SK-N-SH (cell line): ENCODE results near the gene BCLAF3. TPM values are rescaled to one million over a fixed set of nuclear protein-coding genes. Genes with fewer than 3 reads are reported as not detected.

ENCODE experiments used
- CTCF ChIA-PET: fragments of 300-600, 350-600 bp; formaldehyde crosslinking; extraction: SDS; loops from one replicate; lab custom pipeline; 2021; lab: Yijun Ruan, JAX
- POLR2A ChIA-PET: fragments of 350-600 bp; sonication (Branson Sonifier 250); formaldehyde crosslinking; extraction: SDS; loops from one replicate; lab custom pipeline; 2020; ENCODE audit warnings: antibody characterized with exemption, inconsistent platforms; lab: Yijun Ruan, JAX
- DNase-seq: peaks from one replicate; pipeline ENCODE4 v3.0.0; 2012
- H2AFZ ChIP-seq: fragments of 200-600 bp; sonication (generic); 2 replicates; pipeline ENCODE4 v1.8.1; 2016; ENCODE audit warnings: antibody characterized with exemption, mild to moderate bottlenecking, low read depth
- H3F3A ChIP-seq: fragments of 200-600 bp; sonication (generic); replicated peaks from 2 replicates; pipeline ENCODE3; 2016; ENCODE audit warnings: antibody characterized with exemption, mild to moderate bottlenecking; ENCODE audit not compliant: insufficient read depth
- H3K27ac ChIP-seq, 2 experiments: fragments of 200-500 bp in 1 of 2; fragments of 200-600 bp in 1 of 2; sonication (Bioruptor generic) in 1 of 2; sonication (generic), shearing (Covaris generic) in 1 of 2; 2 replicates each; pipeline versions ENCODE4 v1.5.1 to v1.6.1; 2014 to 2016; ENCODE audit warnings: low read depth in 2 of 2, inconsistent platforms in 1 of 2, low read length in 1 of 2, mild to moderate bottlenecking in 1 of 2, mixed read lengths in 1 of 2
- H3K27me3 ChIP-seq: fragments of 200-600 bp; sonication (generic), shearing (Covaris generic); 2 replicates; pipeline ENCODE4 v1.6.1; 2016; ENCODE audit warnings: mixed run types; ENCODE audit not compliant: insufficient read depth
- H3K36me3 ChIP-seq, 2 experiments: fragments of 200-500 bp in 1 of 2; fragments of 200-600 bp in 1 of 2; sonication (Bioruptor generic) in 1 of 2; sonication (generic) in 1 of 2; replicated peaks in 1 of 2; 2 replicates each; pipeline versions ENCODE3 to v1.5.1; 2014 to 2016; ENCODE audit warnings: low read length in 1 of 2, mild to moderate bottlenecking in 1 of 2; ENCODE audit not compliant: insufficient read depth in 2 of 2, control insufficient read depth in 1 of 2
- H3K4me1 ChIP-seq, 2 experiments: fragments of 200-500 bp in 1 of 2; fragments of 200-600 bp in 1 of 2; sonication (Bioruptor generic) in 1 of 2; sonication (generic), shearing (Covaris generic) in 1 of 2; 2 replicates each; pipeline versions ENCODE4 v1.5.1 to v1.6.1; 2014 to 2016; ENCODE audit warnings: low read depth in 1 of 2, low read length in 1 of 2, mixed run types in 1 of 2; ENCODE audit not compliant: insufficient read depth in 2 of 2, control insufficient read depth in 1 of 2
- H3K4me2 ChIP-seq: fragments of 200-600 bp; sonication (generic), shearing (Covaris generic); 2 replicates; pipeline ENCODE4 v1.6.1; 2017; ENCODE audit warnings: mixed run types
- H3K4me3 ChIP-seq, 2 experiments: fragments of 200-500 bp in 1 of 2; fragments of 200-600 bp in 1 of 2; sonication (Bioruptor generic) in 1 of 2; sonication (generic), shearing (Covaris generic) in 1 of 2; 2 replicates each; pipeline versions ENCODE4 v1.5.1 to v1.8.1; 2014 to 2016; ENCODE audit warnings: low read depth in 2 of 2, inconsistent platforms in 1 of 2, low read length in 1 of 2, mild to moderate bottlenecking in 1 of 2, mixed read lengths in 1 of 2, moderate library complexity in 1 of 2
- H3K79me2 ChIP-seq: fragments of 200-600 bp; sonication (generic); 2 replicates; pipeline ENCODE4 v1.8.1; 2017; ENCODE audit warnings: mild to moderate bottlenecking; ENCODE audit not compliant: insufficient read depth
- H3K9ac ChIP-seq: fragments of 200-600 bp; sonication (generic); 2 replicates; pipeline ENCODE4 v1.6.1; 2017; ENCODE audit warnings: mixed run types
- H3K9me2 ChIP-seq: fragments of 200-600 bp; sonication (generic); 2 replicates; pipeline ENCODE4 v1.6.1; 2017; ENCODE audit warnings: mixed run types
- H3K9me3 ChIP-seq: fragments of 200-600 bp; sonication (generic); 2 replicates; pipeline ENCODE4 v1.6.1; 2017; ENCODE audit warnings: mixed run types, mild to moderate bottlenecking, moderate library complexity
- H4K20me1 ChIP-seq: fragments of 200-600 bp; sonication (generic); 2 replicates; pipeline ENCODE4 v1.6.1; 2017; ENCODE audit warnings: mild to moderate bottlenecking, mixed run types; ENCODE audit not compliant: insufficient read depth
- EP300 ChIP-seq, 2 experiments: IDR thresholded peaks; 2 replicates each; pipeline versions ENCODE4 v1.4.0 to v1.6.1; 2012; ENCODE audit warnings: borderline replicate concordance in 1 of 2, low read depth in 1 of 2, low read length in 1 of 2
- FOXJ3 ChIP-seq: sonication (generic); formaldehyde crosslinking; IDR thresholded peaks from 2 replicates; pipeline ENCODE4 v1.5.1; 2020; ENCODE audit warnings: mild to moderate bottlenecking, missing genetic modification reagents
- GABPA ChIP-seq: IDR thresholded peaks from 2 replicates; pipeline ENCODE4 v1.4.0; 2012; ENCODE audit warnings: low read depth, mild to moderate bottlenecking
- MEF2A ChIP-seq: IDR thresholded peaks from 2 replicates; pipeline ENCODE4 v1.4.0; 2012; ENCODE audit warnings: low read depth, borderline replicate concordance
- RAD21 ChIP-seq: IDR thresholded peaks from 2 replicates; pipeline ENCODE4 v1.6.1; 2012; ENCODE audit warnings: mild to moderate bottlenecking, low read length
- SIN3A ChIP-seq: IDR thresholded peaks from 2 replicates; pipeline ENCODE4 v1.6.1; 2012; ENCODE audit warnings: low read depth, mild to moderate bottlenecking, low read length, moderate library complexity, borderline replicate concordance
- SMC3 ChIP-seq: IDR thresholded peaks from 2 replicates; pipeline ENCODE4 v1.6.1; 2012; ENCODE audit warnings: low read depth, low read length, improper control_type of control experiment
- TAF1 ChIP-seq: IDR thresholded peaks from 2 replicates; pipeline ENCODE4 v1.6.1; 2012; ENCODE audit warnings: low read depth, mild to moderate bottlenecking, low read length, moderate library complexity, borderline replicate concordance
- TCF12 ChIP-seq: IDR thresholded peaks from 2 replicates; pipeline ENCODE4 v1.4.0; 2012
- TEAD4 ChIP-seq: IDR thresholded peaks from 2 replicates; pipeline ENCODE4 v1.4.0; 2012; ENCODE audit warnings: mild to moderate bottlenecking, borderline replicate concordance; ENCODE audit not compliant: insufficient read depth
- USF1 ChIP-seq: IDR thresholded peaks from 2 replicates; pipeline ENCODE4 v1.4.0; 2012; ENCODE audit warnings: low read depth, borderline replicate concordance
- YY1 ChIP-seq: IDR thresholded peaks from 2 replicates; pipeline ENCODE4 v1.4.0; 2012; ENCODE audit warnings: low read depth, mild to moderate bottlenecking
- ZBTB33 ChIP-seq: IDR thresholded peaks from 2 replicates; pipeline ENCODE4 v1.4.0; 2012; ENCODE audit warnings: low read depth, borderline replicate concordance
- WGBS: methylation state at CpG from one replicate; pipeline ENCODE4 v1.1.6; 2017; ENCODE audit warnings: low lambda C conversion rate; 5-methylcytosine and 5-hydroxymethylcytosine counted together
- polyA plus RNA-seq, 3 experiments: library from polyadenylated mRNA; depleted of rRNA; stranded (reverse); fragments of >200 nt; gene quantifications; 2 replicates each; pipeline ENCODE4 v1.2.3, GENCODE V29; 2012

BCLAF3 gene
- polyA plus RNA-seq, 1 of the 3 experiments (the other 2 are of a cell fraction), result 1.1 TPM

DNA sequence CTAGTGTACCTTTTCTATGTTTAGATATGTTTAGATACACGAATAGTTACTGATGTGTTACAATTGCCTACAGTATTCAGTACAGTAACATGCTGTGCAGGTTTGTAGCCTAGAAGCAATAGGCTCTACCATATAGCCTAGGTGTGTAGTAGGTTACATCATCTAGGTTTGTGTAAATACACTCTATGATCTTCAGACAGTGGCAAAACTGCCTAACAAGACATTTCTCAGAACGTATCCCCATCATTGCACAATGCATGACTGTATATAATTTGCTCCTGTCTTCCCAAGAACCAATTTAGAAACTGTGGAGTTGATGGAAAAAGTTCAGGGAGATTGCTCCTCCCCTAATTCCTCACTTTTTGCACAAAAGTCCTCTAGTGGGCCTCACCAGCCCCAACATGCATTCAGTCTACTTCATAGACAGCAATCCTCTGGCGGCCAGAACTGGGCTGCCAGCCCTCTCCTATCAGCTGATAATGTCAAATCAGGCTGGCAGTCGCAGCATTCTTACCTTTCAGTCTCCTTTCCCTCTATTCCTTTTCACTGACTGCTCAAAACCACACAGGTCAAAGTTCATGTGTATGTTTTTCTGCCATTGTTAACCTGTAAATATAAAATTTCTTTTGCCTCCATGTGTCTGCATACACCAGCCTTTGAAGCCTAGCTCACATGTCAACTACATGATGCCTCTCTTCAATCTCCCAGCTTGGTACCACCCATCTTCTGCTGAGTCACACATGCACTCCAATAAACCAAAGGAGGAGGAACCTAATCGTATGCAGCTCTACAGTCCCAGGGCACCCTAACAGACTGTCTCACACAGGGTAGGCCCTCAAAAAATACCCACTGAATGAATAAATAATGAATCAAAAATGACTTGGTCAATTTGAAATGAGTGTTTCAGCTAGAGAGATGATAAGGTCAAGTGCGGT lies 32.0 kb downstream of the BCLAF3 start:
- Histone ChIP-seq H3K9me2 (no peaks in the 10 kb centered on the region), H3K9me3 (no peaks in the 10 kb centered on the region), H4K20me1 (0 out of 2 replicates have a peak, but pooled peaks cover 4% of the 10 kb centered on the region), H3K79me2 (no peaks in the 10 kb centered on the region), H3K9ac (no peak overlapping the region), H3F3A (peaks cover 3% of the 10 kb centered on the region), H3K27ac (no peak overlapping the region), H3K4me2 (no peak overlapping the region), H3K4me1 (no peaks in the 10 kb centered on the region; a peak in 1 of 4 replicates), H3K4me3 (no peak overlapping the region), H2AFZ (no peak overlapping the region), H3K36me3 (peaks cover 0 to 6% of the 10 kb centered on the region in 2 experiments), H3K27me3 (no peaks in the 10 kb centered on the region)
- DNase-seq, result no peak
- ChIA-PET CTCF (interaction anchor here (0.8 kb wide), 1 partner anchor 10 kb away, joined by 3 read pairs; no protein-coding TSS in a partner anchor), POLR2A (no interaction called here)
- TF ChIP-seq EP300 (IDR thresholded peaks at IDR 0.05; ENCODE audit: borderline replicate concordance in 1 of 2, low read depth in 1 of 2, low read length in 1 of 2), result no peak
- no peak for TF ChIP-seq TAF1
- TF ChIP-seq USF1, result no peak
- no peak for TF ChIP-seq ZBTB33
- TF ChIP-seq TEAD4, result no peak
- TF ChIP-seq YY1, result no peak
- TF ChIP-seq TCF12, result no peak
- no peak for TF ChIP-seq SMC3
- no peak for TF ChIP-seq MEF2A
- TF ChIP-seq RAD21, result no peak
- TF ChIP-seq FOXJ3 (CRISPR knock-in tag), result no peak
- TF ChIP-seq GABPA, result no peak
- WGBS, result 53% methylated on average over 6 of the region's 6 CpGs

GRCh38 chrX:19956923-19957322 lies 33.9 kb downstream of the BCLAF3 start:
- CTCF ChIA-PET, result no interaction called here
- Histone ChIP-seq H3K9me2 (no peaks in the 10 kb centered on the region), H3K79me2 (no peaks in the 10 kb centered on the region), H3K9ac (no peak overlapping the region), H2AFZ (no peak overlapping the region), H3K4me2 (no peak overlapping the region), H3K4me1 (no peaks in the 10 kb centered on the region; a peak in 1 of 4 replicates), H3K4me3 (no peak overlapping the region), H3K36me3 (peaks cover 4 to 6% of the 10 kb centered on the region in 2 experiments), H3K27me3 (no peaks in the 10 kb centered on the region), H3K9me3 (no peaks in the 10 kb centered on the region), H4K20me1 (0 out of 2 replicates have a peak, but pooled peaks cover 4% of the 10 kb centered on the region), H3K27ac (no peak overlapping the region), H3F3A (peaks cover 3% of the 10 kb centered on the region)
- POLR2A ChIA-PET, result no interaction called here
- 48% methylated on average over 6 of the region's 6 CpGs for WGBS
- no peak for TF ChIP-seq SIN3A
- no peak for DNase-seq
